Activated naive CD4-positive, alpha-beta T cell treated with anti-CD3 and anti-CD28 coated beads, Interleukin-2, amount 10 ng/mL, durations not matched to agents 7 days and 5 days (primary cell): ENCODE measurements around the gene CCDC88C.
"Not testable (repeated sequence)": the region's sequence is repeated elsewhere in the genome, so short reads cannot be mapped to it uniquely, and the experiment has no call there.

Experiments
- CTCF ChIA-PET: fragments of 350-600 bp; sonication (Branson Sonifier 250); formaldehyde crosslinking; loops from one replicate; lab custom pipeline; 2021; ENCODE audit warnings: antibody characterized with exemption; lab: Charles Lee
- DNase-seq: peaks from one replicate; pipeline ENCODE4 v3.0.0-alpha.2; 2020
- H3K27ac Mint-ChIP-seq: one replicate; pipeline ENCODE4 v1.8.0; 2021; ENCODE audit warnings: mild to moderate bottlenecking, moderate library complexity, mixed read lengths
- H3K27me3 Mint-ChIP-seq: one replicate; pipeline ENCODE4 v1.8.0; 2021; ENCODE audit warnings: mild to moderate bottlenecking, mixed read lengths
- H3K36me3 Mint-ChIP-seq: one replicate; pipeline ENCODE4 v1.8.0; 2021; ENCODE audit warnings: mixed read lengths
- H3K4me1 Mint-ChIP-seq: one replicate; pipeline ENCODE4 v1.8.0; 2021; ENCODE audit warnings: mixed read lengths
- H3K4me3 Mint-ChIP-seq: one replicate; pipeline ENCODE4 v1.8.0; 2021; ENCODE audit warnings: mild to moderate bottlenecking, moderate library complexity, mixed read lengths
- H3K9me3 Mint-ChIP-seq: one replicate; pipeline ENCODE4 v1.8.0; 2021; ENCODE audit warnings: mixed read lengths

CCDC88C gene

DNA sequence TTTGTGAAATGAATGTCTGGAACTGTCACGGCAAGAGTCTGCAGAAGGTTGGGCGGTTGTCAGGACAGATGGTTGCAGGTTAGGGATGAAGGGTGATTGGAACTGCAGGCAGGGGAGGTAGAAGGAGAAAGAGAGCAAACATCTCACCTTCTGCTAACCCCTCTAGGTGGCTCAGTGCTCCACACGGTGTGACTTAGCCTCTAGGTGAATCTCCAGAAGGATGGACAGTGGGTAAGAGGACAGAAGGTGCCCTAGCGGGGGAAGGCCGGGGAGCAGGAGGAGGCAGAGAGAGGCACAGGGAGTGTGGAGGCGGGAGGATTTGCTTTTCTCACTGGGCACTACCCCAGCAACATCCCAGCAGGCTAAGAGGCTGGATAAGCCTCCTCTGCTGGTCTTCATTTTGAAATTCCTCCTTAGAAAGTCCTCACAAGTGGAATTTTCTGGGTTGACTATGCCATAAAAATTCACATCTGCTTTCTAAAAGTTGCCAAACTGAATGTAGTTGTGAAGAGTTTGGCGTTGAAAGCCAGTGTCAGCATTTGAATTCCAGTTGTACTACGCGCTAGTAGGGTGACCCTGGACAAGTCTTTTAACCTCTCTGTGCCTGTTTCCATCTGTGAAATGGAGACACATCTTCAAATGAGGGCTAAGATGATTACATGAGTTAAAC, 162.5 kb downstream of the CCDC88C start:
- no peaks in the 10 kb centered on the region for H3K9me3 Mint-ChIP-seq
- CTCF ChIA-PET = interaction anchor here (0.7 to 1.5 kb wide), 7 partner anchors 9 to 78 kb away, joined by 3 to 5 read pairs (median 3); partner anchors contain the start of gene GPR68
- peaks cover 85% of the 10 kb centered on the region for H3K4me1 Mint-ChIP-seq
- no peak for DNase-seq
- H3K27me3 Mint-ChIP-seq = no peaks in the 10 kb centered on the region
- peaks cover 24% of the 10 kb centered on the region for H3K36me3 Mint-ChIP-seq
- no peak overlapping the region for H3K4me3 Mint-ChIP-seq
- H3K27ac Mint-ChIP-seq = peak overlapping the region; percentile 92

DNA sequence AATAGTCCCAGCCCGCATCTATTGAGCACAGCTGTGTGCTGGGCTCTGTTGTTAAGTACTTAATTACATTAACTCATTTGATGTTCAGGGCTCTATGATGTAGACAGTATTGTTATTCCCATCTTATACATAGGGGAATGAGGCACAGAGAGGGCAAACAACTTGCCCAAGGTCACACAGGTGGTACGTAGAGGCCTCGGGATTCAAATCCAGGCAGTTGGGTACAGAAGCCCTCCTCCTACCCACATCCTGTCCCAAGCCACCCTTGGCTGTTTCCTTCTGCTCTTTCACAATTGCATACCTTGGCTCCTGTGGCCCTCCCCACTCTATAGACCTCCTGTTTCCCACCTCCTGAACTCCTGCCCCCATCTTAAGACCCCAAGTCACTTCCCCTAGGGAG, 163.2 kb downstream of the CCDC88C start:
- no peaks in the 10 kb centered on the region for H3K27me3 Mint-ChIP-seq
- H3K4me1 Mint-ChIP-seq = peaks cover 85% of the 10 kb centered on the region

DNA sequence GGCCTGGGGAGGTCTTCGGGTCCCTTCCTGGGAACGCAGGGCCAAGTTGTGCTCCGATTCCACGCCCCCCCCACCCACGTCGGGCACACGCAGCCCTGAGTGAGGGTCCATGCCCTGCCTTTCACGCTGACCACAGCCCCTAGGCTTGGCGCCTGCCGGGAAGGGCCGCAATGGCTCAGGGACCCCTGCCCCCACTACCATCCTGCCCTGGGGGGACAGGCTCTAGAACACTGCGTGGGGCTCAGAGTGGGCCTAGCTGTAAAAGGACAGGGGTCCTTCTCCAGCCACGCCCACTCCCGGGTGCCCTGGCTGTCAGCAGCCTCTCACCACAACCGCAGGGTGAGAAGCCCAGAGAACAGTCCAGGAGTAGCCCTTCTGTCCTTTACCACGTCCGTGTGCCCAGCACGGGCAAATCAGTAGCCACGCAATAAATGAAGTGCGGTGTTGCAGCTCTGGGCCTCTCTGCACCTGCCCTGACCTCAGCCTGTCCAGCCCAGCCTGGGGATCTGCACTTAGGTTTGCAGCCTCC, 163.8 kb downstream of the CCDC88C start:
- Mint-ChIP-seq H3K4me1 (peaks cover 88% of the 10 kb centered on the region), H3K9me3 (no peaks in the 10 kb centered on the region), H3K27me3 (no peaks in the 10 kb centered on the region), H3K36me3 (peaks cover 33% of the 10 kb centered on the region), H3K4me3 (peak overlapping the region; percentile 67), H3K27ac (peak overlapping the region; percentile 92)
- CTCF ChIA-PET = interaction anchor here (0.8 to 1.2 kb wide), 2 partner anchors 8 to 76 kb away, joined by 3 read pairs; no protein-coding TSS in a partner anchor
- peak; percentile 36 for DNase-seq

More for the DNA sequence above, 163.2 kb downstream of the CCDC88C start:
- Mint-ChIP-seq H3K27ac (peak overlapping the region; percentile 92), H3K36me3 (peaks cover 31% of the 10 kb centered on the region), H3K4me3 (peak overlapping the region; percentile 67), H3K9me3 (no peaks in the 10 kb centered on the region)
- CTCF ChIA-PET = interaction anchor here (0.8 to 1.2 kb wide), 2 partner anchors 8 to 77 kb away, joined by 3 read pairs; no protein-coding TSS in a partner anchor
- DNase-seq = peak; percentile 69

DNA sequence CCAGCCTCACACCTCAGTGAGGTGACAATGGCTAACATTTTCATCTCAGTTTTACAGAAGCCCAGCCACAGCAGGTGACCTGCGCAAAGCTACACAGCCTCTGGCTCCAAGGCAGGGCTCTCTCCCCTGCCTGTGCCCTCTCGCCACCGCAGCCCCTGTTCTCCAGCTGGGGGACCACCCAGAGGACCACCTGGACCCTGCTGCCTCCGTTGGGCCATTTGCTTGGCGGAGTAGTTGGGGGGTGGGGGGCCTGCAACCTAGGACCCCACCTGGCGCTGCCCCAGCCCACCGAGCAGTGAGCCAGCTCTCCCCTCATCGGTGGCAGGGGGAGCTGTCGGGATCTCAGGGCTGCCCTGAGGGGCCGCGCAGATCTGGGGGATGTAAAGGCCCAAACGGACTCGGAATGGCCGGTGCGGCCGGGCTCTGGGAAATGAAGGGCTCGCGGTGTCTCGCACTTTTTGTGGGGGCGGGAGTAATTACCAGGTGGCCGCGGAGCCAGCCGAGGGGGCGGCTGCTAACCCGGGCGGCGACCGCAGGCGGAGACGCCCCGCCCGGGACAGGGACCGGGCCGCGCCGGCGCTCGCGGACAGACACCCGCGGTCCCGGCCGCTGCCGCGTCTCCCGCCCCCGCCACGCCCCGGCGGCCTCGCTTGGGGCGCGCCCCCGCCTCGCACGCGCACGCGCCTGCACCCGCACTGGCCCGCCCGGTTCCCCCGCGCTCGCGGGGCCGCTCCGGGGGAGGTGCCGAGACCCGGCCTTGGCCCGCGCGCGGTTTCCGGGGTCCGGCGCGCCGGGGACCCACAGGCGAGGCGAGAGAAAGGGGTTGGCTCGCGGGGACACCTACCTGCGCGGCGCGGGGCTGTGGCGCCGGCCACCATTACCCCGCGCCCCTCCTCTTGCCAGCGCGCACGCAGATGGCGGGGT, 164.5 kb downstream of the CCDC88C start:
- Mint-ChIP-seq H3K36me3 (peaks cover 38% of the 10 kb centered on the region), H3K9me3 (no peaks in the 10 kb centered on the region), H3K4me3 (peak overlapping the region; percentile 67), H3K27me3 (no peaks in the 10 kb centered on the region), H3K4me1 (peaks cover 89% of the 10 kb centered on the region), H3K27ac (peak overlapping the region; percentile 98)
- peak; percentile 63 for DNase-seq
- CTCF ChIA-PET = interaction anchor here (0.7 to 2.0 kb wide), 4 partner anchors 10 to 75 kb away, joined by 3 to 10 read pairs (median 7); partner anchors contain the start of gene GPR68

DNA sequence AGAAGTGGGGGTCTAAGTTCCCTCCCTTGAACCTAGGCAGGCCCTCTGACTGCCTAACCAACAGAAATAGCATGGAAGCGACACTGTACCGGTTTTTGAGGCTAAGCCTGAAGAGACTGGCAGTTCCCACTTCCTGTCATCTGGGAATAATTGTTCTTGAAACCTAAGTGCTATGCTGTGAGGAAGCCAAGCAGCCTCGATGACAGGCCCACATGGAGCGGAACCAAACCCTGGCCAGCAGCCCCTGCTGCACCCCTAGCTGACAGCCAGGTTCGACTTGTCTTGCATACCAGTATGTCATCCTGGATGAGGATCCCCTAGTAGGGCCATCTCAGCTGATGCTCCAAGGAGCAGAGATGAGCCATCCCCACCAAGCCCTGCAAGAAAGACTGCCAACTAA, 166.7 kb downstream of the CCDC88C start:
- peaks cover 89% of the 10 kb centered on the region for H3K4me1 Mint-ChIP-seq
- no peaks in the 10 kb centered on the region for H3K9me3 Mint-ChIP-seq
- no peak overlapping the region for H3K4me3 Mint-ChIP-seq
- no peaks in the 10 kb centered on the region for H3K27me3 Mint-ChIP-seq
- no peak for DNase-seq
- CTCF ChIA-PET = interaction anchor here (3.0 kb wide), 1 partner anchor 73 kb away, joined by 17 read pairs; no protein-coding TSS in a partner anchor
- peak overlapping the region; percentile 98 for H3K27ac Mint-ChIP-seq
- peaks cover 52% of the 10 kb centered on the region for H3K36me3 Mint-ChIP-seq

DNA sequence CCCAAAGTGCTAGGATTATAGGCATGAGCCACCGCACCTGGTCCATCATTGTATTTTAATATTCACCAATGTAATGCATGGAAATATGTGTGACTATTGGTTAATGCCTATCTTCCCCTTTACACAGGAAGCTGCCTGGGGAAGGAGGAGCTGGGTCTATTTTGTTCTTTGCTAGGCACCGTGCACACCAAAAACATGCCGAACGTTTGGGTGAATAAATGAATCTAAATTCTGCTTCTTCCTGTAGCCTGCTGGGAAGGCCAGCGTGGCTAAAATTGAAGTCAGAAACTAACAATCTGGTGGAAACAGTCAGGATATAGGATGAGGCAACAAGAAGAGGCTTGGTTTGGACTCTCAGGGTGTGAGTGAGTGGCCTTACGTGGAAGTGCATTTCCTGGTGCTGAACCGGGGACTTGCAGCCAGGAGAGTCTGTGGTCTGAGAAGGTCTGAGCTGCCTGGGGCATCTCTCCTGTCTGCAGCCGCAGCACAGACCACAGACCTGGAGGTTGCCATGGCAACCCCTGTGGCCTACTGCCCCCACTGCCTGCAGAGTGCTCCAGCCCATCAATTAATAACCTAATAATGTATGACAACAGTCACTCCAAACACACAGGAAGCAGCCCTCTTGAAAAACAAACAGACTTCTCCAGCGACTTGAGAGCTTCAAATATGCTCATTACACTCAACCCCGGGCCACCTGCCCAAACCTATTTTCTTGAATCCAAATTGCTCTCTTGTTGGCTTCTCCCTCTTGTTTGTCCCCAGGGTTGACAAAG, 167.6 kb downstream of the CCDC88C start:
- DNase-seq = peak; percentile 68
- Mint-ChIP-seq H3K36me3 (peaks cover 55% of the 10 kb centered on the region), H3K9me3 (no peaks in the 10 kb centered on the region), H3K4me1 (peaks cover 90% of the 10 kb centered on the region), H3K27me3 (no peaks in the 10 kb centered on the region), H3K27ac (peak overlapping the region; percentile 98), H3K4me3 (peak overlapping the region; percentile 55)
- CTCF ChIA-PET = interaction anchor here (1.7 to 3.0 kb wide), 2 partner anchors 10 to 72 kb away, joined by 7 to 17 read pairs; no protein-coding TSS in a partner anchor

DNA sequence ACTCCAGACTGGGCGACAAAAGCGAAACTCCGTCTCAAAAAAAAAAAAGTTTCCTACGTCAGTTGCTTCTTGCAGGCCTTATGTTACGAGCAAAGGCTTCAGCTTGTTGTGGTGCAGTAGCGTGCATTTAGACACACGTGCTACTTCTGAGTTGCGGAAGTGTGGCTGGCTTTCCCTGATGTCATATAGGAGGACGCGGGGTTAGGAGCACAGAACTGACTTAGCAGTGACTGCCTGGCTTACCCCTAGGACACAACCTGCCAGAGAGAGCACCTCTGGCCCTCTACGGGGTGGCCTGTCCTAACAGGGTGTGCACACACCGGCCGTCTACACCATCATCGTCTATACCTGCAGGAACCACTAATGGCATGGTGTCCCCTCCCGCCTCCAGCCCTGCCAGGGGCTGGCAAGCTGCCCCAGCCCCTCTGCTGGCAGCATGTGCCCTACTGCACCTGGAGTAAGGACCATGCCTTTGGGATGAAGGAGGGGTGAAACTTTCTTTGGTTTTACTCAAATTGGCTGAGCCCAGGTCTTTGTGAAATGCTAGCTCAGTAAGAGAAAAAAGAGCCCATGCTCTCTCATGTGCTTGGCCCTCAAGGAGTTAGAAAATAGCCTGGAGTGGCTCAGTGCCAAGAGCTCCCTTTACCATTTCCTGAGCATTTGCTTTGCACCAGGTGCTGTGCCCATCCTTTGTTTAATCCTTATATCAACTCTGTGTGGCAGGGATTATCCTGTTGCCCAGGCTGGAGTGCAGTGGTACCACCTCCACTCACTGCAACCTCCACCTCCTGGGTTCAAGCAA, 171.4 kb downstream of the CCDC88C start:
- CTCF ChIA-PET = interaction anchor here (1.1 to 7.4 kb wide), 4 partner anchors 8 to 68 kb away, joined by 3 to 70 read pairs (median 32); no protein-coding TSS in a partner anchor
- no peaks in the 10 kb centered on the region for H3K27me3 Mint-ChIP-seq
- peaks cover 75% of the 10 kb centered on the region for H3K36me3 Mint-ChIP-seq
- H3K4me1 Mint-ChIP-seq = peaks cover 96% of the 10 kb centered on the region
- H3K27ac Mint-ChIP-seq = peak overlapping the region; percentile 99
- DNase-seq = peak; percentile 92
- peak overlapping the region; percentile 84 for H3K4me3 Mint-ChIP-seq
- no peaks in the 10 kb centered on the region for H3K9me3 Mint-ChIP-seq

DNA sequence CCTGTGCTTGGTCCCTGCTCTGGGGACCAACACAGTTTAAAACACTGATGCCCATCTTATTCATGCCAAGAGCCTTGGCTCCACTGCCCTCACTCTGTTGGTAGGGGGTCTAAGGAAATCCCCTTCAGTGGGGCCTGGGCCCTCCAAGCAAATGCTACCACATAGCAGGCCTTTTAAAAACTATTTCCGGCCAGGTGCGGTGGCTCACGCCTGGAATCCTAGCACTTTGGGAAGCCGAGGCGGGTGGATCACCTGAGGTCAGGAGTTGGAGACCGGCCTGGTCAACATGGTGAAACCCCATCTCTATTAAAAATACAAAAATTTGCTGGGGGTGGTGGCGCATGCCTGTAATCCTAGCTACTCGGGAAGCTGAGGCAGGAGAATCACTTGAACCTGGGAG, 172.0 kb downstream of the CCDC88C start:
- Mint-ChIP-seq H3K36me3 (peaks cover 73% of the 10 kb centered on the region), H3K4me1 (peaks cover 96% of the 10 kb centered on the region), H3K4me3 (peak overlapping the region; percentile 84), H3K27ac (peak overlapping the region; percentile 99)
- not testable (repeated sequence) for H3K27me3 Mint-ChIP-seq, H3K9me3 Mint-ChIP-seq, DNase-seq
- CTCF ChIA-PET = interaction anchor here (0.8 to 7.4 kb wide), 6 partner anchors 9 to 68 kb away, joined by 3 to 70 read pairs (median 10); no protein-coding TSS in a partner anchor

DNA sequence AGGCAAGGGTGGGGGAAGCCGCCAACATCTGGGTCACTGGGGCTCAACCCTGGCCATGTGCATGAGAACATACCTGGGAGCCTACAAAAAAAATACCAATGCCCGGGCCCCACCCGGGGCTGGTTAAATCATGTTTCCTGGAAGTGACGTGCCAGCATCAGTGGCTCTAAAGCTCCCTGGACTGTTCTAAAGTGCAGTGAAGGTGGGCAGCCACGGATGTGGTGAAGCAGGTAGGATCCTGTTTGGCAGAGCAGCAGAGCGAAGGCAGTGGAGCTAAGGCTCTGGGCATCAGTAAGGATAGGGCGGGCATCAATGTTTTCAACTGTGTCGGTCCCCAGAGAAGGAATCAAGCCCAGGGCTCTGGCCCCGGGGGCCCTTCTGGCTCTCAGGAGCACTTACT, 172.6 kb downstream of the CCDC88C start:
- Mint-ChIP-seq H3K4me1 (peaks cover 96% of the 10 kb centered on the region), H3K4me3 (peak overlapping the region; percentile 84)
- CTCF ChIA-PET = interaction anchor here (0.8 to 7.4 kb wide), 6 partner anchors 16 to 67 kb away, joined by 3 to 70 read pairs (median 10); no protein-coding TSS in a partner anchor

DNA sequence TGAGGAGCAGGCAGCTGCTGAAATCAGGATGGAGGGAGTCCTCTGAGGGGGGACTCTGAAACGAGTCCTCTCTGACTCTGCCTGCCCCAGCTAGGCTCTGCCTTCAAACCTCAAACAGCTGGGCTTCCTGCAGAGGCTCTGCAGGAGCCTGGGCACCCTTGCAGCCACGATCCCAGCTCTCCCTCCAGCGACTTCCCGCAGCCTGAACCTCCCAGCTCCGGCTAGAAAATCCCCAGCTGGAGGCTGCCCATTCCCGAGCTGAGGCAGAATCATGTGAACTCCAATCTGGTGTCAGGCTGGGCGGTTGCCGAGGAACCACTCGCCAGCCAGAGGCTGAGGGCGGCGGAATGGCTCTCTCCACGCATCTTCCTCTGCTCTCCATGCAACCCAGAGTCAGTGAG, 173.1 kb downstream of the CCDC88C start, which contains the start of gene GPR68:
GPR68 (minus strand) TSS at position 204 of the 401 bp plus-strand sequence. CDS start 9,654 bp downstream, outside the sequence.
- Mint-ChIP-seq H3K27ac (peak within 1 kb of the TSS; percentile 99), H3K4me1 (peaks cover 96% of the 10 kb centered on the region), H3K4me3 (peak within 1 kb of the TSS; percentile 84), H3K36me3 (peaks cover 73% of the 10 kb centered on the region), H3K9me3 (no peaks in the 10 kb centered on the region), H3K27me3 (no peaks in the 10 kb centered on the region)
- DNase-seq = peak; percentile 62
- CTCF ChIA-PET = interaction anchor here (0.6 to 7.4 kb wide), 10 partner anchors 8 to 71 kb away, joined by 3 to 70 read pairs (median 5); no protein-coding TSS in a partner anchor

More for the DNA sequence above, 172.6 kb downstream of the CCDC88C start:
- H3K9me3 Mint-ChIP-seq = no peaks in the 10 kb centered on the region
- H3K27ac Mint-ChIP-seq = peak overlapping the region; percentile 99
- H3K27me3 Mint-ChIP-seq = no peaks in the 10 kb centered on the region
- peaks cover 73% of the 10 kb centered on the region for H3K36me3 Mint-ChIP-seq
- DNase-seq = peak; percentile 89

DNA sequence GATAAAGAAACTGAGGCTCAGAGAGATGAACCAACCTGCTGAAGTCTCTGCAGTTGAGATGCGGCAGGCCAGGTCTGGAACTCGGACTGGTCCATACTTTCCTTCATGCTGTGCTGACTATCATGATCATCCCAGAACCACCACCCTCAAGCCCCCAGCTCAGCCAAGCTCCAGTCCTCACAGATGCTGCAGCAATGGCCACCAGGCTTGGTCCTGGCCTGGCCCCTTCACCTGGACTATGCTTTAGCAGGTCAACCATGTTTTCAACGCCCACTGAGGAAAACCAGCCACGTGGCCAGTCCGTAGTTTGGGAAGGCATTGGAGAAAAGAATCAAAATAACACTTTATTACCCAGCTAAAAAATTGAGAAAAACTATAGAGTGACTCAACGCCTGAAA, 174.5 kb downstream of the CCDC88C start:
- peaks cover 99% of the 10 kb centered on the region for H3K4me1 Mint-ChIP-seq
- peak overlapping the region; percentile 84 for H3K4me3 Mint-ChIP-seq
- DNase-seq = no peak
- H3K9me3 Mint-ChIP-seq = no peaks in the 10 kb centered on the region
- peaks cover 79% of the 10 kb centered on the region for H3K36me3 Mint-ChIP-seq
- no peaks in the 10 kb centered on the region for H3K27me3 Mint-ChIP-seq
- peak overlapping the region; percentile 99 for H3K27ac Mint-ChIP-seq
- CTCF ChIA-PET = interaction anchor here (0.7 to 7.4 kb wide), 7 partner anchors 8 to 65 kb away, joined by 3 to 70 read pairs (median 5); no protein-coding TSS in a partner anchor

DNA sequence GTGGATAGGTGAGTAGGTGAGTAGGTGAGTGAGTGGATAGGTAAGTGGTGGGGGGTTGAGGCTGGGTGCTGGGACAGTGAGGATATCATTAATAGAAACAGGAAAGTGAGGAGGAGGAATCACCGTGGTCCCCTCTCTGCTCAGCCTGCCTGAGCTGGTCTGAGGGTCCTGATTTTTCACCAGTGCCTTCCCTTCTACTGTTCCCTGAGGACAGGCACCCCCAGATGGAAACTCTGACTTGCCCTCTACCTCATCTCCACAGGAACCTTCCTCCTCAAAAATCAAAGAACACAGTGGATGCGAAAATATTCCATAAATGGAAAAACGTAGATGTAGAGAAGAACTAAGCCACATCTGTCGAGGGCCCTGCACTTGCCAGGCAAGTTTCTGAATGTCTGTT, 175.0 kb downstream of the CCDC88C start:
- Mint-ChIP-seq H3K36me3 (peaks cover 79% of the 10 kb centered on the region), H3K9me3 (no peaks in the 10 kb centered on the region), H3K4me3 (peak overlapping the region; percentile 84), H3K27me3 (no peaks in the 10 kb centered on the region), H3K4me1 (peaks cover 99% of the 10 kb centered on the region), H3K27ac (peak overlapping the region; percentile 99)
- CTCF ChIA-PET = interaction anchor here (1.1 to 7.4 kb wide), 6 partner anchors 9 to 65 kb away, joined by 3 to 70 read pairs (median 7); no protein-coding TSS in a partner anchor
- no peak for DNase-seq
